Lower leg skin (tissue), 4 donors: ENCODE results near the gene TIMM23. TPM values are rescaled to one million over a fixed set of nuclear protein-coding genes. Genes with fewer than 3 reads are reported as not detected.
"Not testable (repeated sequence)": the region's sequence is repeated elsewhere in the genome, so short reads cannot be mapped to it uniquely, and the experiment has no call there.

Experiments used
- DNase-seq, 2 donors: peaks; one replicate each; pipeline ENCODE4 v3.0.0-alpha.2; 2019; ENCODE audit warnings: low spot score in 2 of 2
- H3K4me3 ChIP-seq: fragments of 200-600 bp; sonication (generic); 2 replicates; pipeline ENCODE4 v1.5.1; 2017; ENCODE audit warnings: mild to moderate bottlenecking, low read depth; ENCODE audit not compliant: poor library complexity, severe bottlenecking
- CTCF ChIP-seq, 3 donors: fragments of 450-650 bp; IDR thresholded peaks; one replicate each; pipeline ENCODE4 v1.5.1; 2016; ENCODE audit warnings: antibody characterized with exemption in 3 of 3, mild to moderate bottlenecking in 3 of 3, moderate library complexity in 2 of 3
- POLR2A ChIP-seq, 2 donors: fragments of 450-650 bp; IDR thresholded peaks; one replicate each; pipeline ENCODE4 v1.6.1; 2016 to 2017; ENCODE audit warnings: antibody characterized with exemption in 2 of 2, mild to moderate bottlenecking in 1 of 2, moderate library complexity in 1 of 2
- WGBS, 2 donors: methylation state at CpG; one replicate each; pipeline ENCODE4 v1.1.5; 2018; 5-methylcytosine and 5-hydroxymethylcytosine counted together
- intact Hi-C: fragments of 100-400 bp; cut with DNase I; formaldehyde crosslinking; loops from one replicate; pipeline ENCODE4 v1.15.0; 2023; ENCODE audit warnings: low total_unique reads
- total RNA-seq, 4 donors: library from RNA; depleted of rRNA; stranded (reverse); fragments of >200 nt; gene quantifications; one replicate each; pipeline ENCODE4 v1.1.0, GENCODE V29; 2016

TIMM23 gene
- total RNA-seq, 4 donors from 2014 or later, result 40.4 to 67.5 (median 55.9) TPM

DNA sequence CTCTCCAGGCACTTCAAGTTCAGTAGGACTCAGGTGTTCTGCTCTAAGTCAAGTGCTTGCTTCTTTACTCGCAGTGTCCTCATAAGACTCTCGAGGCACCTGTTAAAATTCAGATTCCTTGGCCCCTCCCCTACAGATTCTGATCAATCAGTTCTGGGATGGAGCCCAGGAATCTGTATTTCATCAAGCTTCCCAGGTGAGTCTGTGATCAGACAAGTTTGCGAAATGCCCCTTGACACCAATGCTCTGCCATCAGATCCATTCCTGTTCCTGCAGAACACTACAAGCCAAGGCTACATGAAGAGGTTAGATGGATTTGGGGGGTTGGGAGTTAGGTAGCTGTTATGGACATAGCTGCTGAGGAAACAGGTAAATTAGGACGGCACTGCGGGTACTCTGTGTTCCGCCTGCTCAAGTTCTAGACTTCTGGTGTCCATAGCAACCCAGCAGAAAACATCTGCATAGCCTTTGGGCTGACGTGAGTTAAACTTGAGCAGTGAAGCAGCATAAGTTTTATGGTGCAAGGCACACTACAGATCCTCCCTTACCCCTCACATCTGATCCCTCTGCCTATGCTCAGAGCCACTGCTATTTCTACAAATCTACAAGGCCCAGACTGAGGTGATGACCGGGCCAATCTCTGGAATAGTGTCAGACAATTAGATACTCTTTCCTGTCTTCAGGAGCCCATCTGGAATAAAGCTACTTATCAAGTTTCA is 65.0 kb downstream of the TIMM23 start:
- intact Hi-C loops, result no loop called here
- DNase-seq, result no peak
- H3K4me3 ChIP-seq, result no peak overlapping the region
- 78 to 81% methylated on average over 8 of the region's 8 CpGs for WGBS, 2 donors
- TF ChIP-seq POLR2A (IDR thresholded peaks at IDR 0.05) (no peak), CTCF (IDR thresholded peaks at IDR 0.05) (no peak)

- whole genome bisulfite sequencing, 2 donors, result 62 to 76% methylated on average over 3 of the region's 3 CpGs
Measured at GRCh38 chr10:46040004-46040403, 67.7 kb downstream of the TIMM23 start.

DNA sequence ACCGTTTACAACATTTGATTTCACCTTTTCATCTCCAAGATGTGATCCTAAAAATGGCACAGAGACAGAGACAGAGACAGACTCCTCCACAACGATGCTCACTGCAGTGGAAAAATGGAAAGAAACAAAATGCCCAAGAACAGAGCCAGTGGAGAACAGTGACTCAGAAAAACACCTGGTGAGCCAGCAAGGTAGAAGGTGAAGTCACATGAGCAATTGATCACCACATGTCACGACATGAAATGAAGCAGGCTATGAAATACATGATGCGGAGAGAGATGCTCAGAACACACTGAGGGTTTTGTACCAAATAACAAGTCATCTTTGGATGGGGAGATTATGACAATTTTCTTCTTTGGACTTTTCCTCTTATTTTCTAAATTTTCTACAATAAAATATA is 70.2 kb downstream of the TIMM23 start:
- intact Hi-C loops, result no loop called here
- WGBS, 2 donors, result 41 to 49% methylated on average over 4 of the region's 4 CpGs
- TF ChIP-seq POLR2A (IDR thresholded peaks at IDR 0.05), result no peak
- no peak for TF ChIP-seq CTCF (IDR thresholded peaks at IDR 0.05)
- no peak overlapping the region for H3K4me3 ChIP-seq
- no peak for DNase-seq

More at GRCh38 chr10:46040004-46040403, 67.7 kb downstream of the TIMM23 start:
- no peak overlapping the region for H3K4me3 ChIP-seq
- DNase-seq, result no peak
- TF ChIP-seq CTCF (IDR thresholded peaks at IDR 0.05), result no peak
- intact Hi-C loops, result no loop called here

- DNase-seq, result no peak
- H3K4me3 ChIP-seq, result no peak within 1 kb of the TSS
- TF ChIP-seq POLR2A (IDR thresholded peaks at IDR 0.05) (no peak), CTCF (IDR thresholded peaks at IDR 0.05) (no peak)
- 84 to 87% methylated on average over 7 of the region's 7 CpGs for WGBS, 2 donors
- intact Hi-C loops, result no loop called here
Measured at GRCh38 chr10:46046261-46046660, 74.0 kb downstream of the TIMM23 start, which contains the start of gene MSMB. TSS of gene MSMB (minus strand) at chr10:46046269. CDS start at chr10:46046237, 32 bp downstream.

GRCh38 chr10:46048152-46048551 is 75.9 kb downstream of the TIMM23 start:
- no peak overlapping the region for H3K4me3 ChIP-seq
- 15 to 44% methylated on average over 2 of the region's 2 CpGs for WGBS, 2 donors
- no peak for TF ChIP-seq CTCF (IDR thresholded peaks at IDR 0.05)
- intact Hi-C loops, result no loop called here
- DNase-seq, result no peak

DNA sequence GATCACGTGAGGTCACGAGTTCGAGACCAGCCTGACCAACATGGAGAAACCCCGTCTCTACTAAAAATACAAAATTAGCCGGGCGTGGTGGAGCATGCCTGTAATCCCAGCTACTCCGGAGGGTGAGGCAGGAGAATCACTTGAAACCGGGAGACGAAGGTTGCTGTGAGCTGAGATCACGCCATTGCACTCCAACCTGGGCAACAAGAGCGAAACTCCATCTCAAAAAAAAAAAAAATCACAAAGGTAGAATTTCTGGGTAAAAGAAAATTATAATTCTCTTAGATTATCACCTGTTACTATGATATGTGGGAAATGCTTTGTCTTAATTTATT is 77.2 kb downstream of the TIMM23 start:
- H3K4me3 ChIP-seq, DNase-seq, intact Hi-C loops: not testable (repeated sequence)
- 95% methylated on average over 11 of the region's 11 CpGs for WGBS, 2 donors
